ENCODE results near the gene NLRP11. TPM values are rescaled to one million over a fixed set of nuclear protein-coding genes. Genes with fewer than 3 reads are reported as not detected.
"Not testable (repeated sequence)": the region's sequence is repeated elsewhere in the genome, so short reads cannot be mapped to it uniquely, and the experiment has no call there.

The NLRP11 gene
- total and polyA plus RNA-seq, 4 donors, result 0.15 TPM; not detected in 3

GRCh38 chr19:55802281-55802680 lies 29.5 kb downstream of the NLRP11 start:
- H3K27me3 ChIP-seq (ENCODE audit: control insufficient read depth, insufficient read depth, low read length), result no peaks in the 10 kb centered on the region
- H3K36me3 ChIP-seq (ENCODE audit: control insufficient read depth, insufficient read depth, low read length), result no peaks in the 10 kb centered on the region
- no peak overlapping the region for H3K4me3 ChIP-seq (ENCODE audit: low read depth, low read length)
- no CpG with 5 or more reads among the region's 2 CpGs for WGBS (ENCODE audit: insufficient coverage)
- no peak overlapping the region for H3K27ac ChIP-seq (ENCODE audit: low read depth, low read length)
- DNase-seq (ENCODE audit: low read depth in 4 of 6, low spot score in 6 of 6), result no peak
- no peaks in the 10 kb centered on the region for H3K9me3 ChIP-seq (ENCODE audit: control insufficient read depth, insufficient read depth, low read length)
- no peaks in the 10 kb centered on the region for H3K4me1 ChIP-seq (ENCODE audit: control insufficient read depth, insufficient read depth, low read length)

- Histone ChIP-seq H3K27ac (ENCODE audit: low read depth, low read length) (no peak overlapping the region), H3K36me3 (ENCODE audit: control insufficient read depth, insufficient read depth, low read length) (no peaks in the 10 kb centered on the region), H3K4me3 (ENCODE audit: low read depth, low read length) (no peak overlapping the region), H3K27me3 (ENCODE audit: control insufficient read depth, insufficient read depth, low read length) (no peaks in the 10 kb centered on the region), H3K9me3 (ENCODE audit: control insufficient read depth, insufficient read depth, low read length) (no peaks in the 10 kb centered on the region), H3K4me1 (ENCODE audit: control insufficient read depth, insufficient read depth, low read length) (no peaks in the 10 kb centered on the region)
- no peak for DNase-seq (ENCODE audit: low read depth in 4 of 6, low spot score in 6 of 6)
- 78% methylated on average over 3 of the region's 7 CpGs for WGBS (ENCODE audit: insufficient coverage)
These were observed 30.4 kb downstream of the NLRP11 start for GRCh38 chr19:55801416-55801815.

- Histone ChIP-seq H3K4me1 (ENCODE audit: control insufficient read depth, insufficient read depth, low read length) (no peaks in the 10 kb centered on the region), H3K9me3 (ENCODE audit: control insufficient read depth, insufficient read depth, low read length) (no peaks in the 10 kb centered on the region), H3K36me3 (ENCODE audit: control insufficient read depth, insufficient read depth, low read length) (no peaks in the 10 kb centered on the region), H3K27ac (ENCODE audit: low read depth, low read length) (no peak overlapping the region), H3K27me3 (ENCODE audit: control insufficient read depth, insufficient read depth, low read length) (no peaks in the 10 kb centered on the region), H3K4me3 (ENCODE audit: low read depth, low read length) (no peak overlapping the region)
- DNase-seq (ENCODE audit: low read depth in 4 of 6, low spot score in 6 of 6), result no peak
- WGBS (ENCODE audit: insufficient coverage), result 90% methylated on average over 8 of the region's 11 CpGs
These were observed 36.8 kb downstream of the NLRP11 start for GRCh38 chr19:55795021-55795420.

- H3K36me3 ChIP-seq (ENCODE audit: control insufficient read depth, insufficient read depth, low read length), result no peaks in the 10 kb centered on the region
- no peak overlapping the region for H3K27ac ChIP-seq (ENCODE audit: low read depth, low read length)
- no peak overlapping the region for H3K4me3 ChIP-seq (ENCODE audit: low read depth, low read length)
- no peaks in the 10 kb centered on the region for H3K4me1 ChIP-seq (ENCODE audit: control insufficient read depth, insufficient read depth, low read length)
- WGBS (ENCODE audit: insufficient coverage), result 73% methylated on average over 2 of the region's 5 CpGs
- no peaks in the 10 kb centered on the region for H3K9me3 ChIP-seq (ENCODE audit: control insufficient read depth, insufficient read depth, low read length)
- H3K27me3 ChIP-seq (ENCODE audit: control insufficient read depth, insufficient read depth, low read length), result no peaks in the 10 kb centered on the region
- no peak for DNase-seq (ENCODE audit: low read depth in 4 of 6, low spot score in 6 of 6)
These were observed 50.7 kb downstream of the NLRP11 start for GRCh38 chr19:55781112-55781511.

GRCh38 chr19:55778331-55778730 lies 53.5 kb downstream of the NLRP11 start:
- no peak for DNase-seq (ENCODE audit: low read depth in 4 of 6, low spot score in 6 of 6)
- 85% methylated on average over 14 of the region's 16 CpGs for WGBS (ENCODE audit: insufficient coverage)
- Histone ChIP-seq H3K27me3 (ENCODE audit: control insufficient read depth, insufficient read depth, low read length) (no peaks in the 10 kb centered on the region), H3K4me1 (ENCODE audit: control insufficient read depth, insufficient read depth, low read length) (no peaks in the 10 kb centered on the region), H3K9me3 (ENCODE audit: control insufficient read depth, insufficient read depth, low read length) (no peaks in the 10 kb centered on the region), H3K36me3 (ENCODE audit: control insufficient read depth, insufficient read depth, low read length) (no peaks in the 10 kb centered on the region), H3K27ac (ENCODE audit: low read depth, low read length) (no peak overlapping the region), H3K4me3 (ENCODE audit: low read depth, low read length) (no peak overlapping the region)

GRCh38 chr19:55777528-55777927 lies 54.3 kb downstream of the NLRP11 start:
- no peak overlapping the region for H3K4me3 ChIP-seq (ENCODE audit: low read depth, low read length)
- H3K9me3 ChIP-seq (ENCODE audit: control insufficient read depth, insufficient read depth, low read length), result no peaks in the 10 kb centered on the region
- H3K27me3 ChIP-seq (ENCODE audit: control insufficient read depth, insufficient read depth, low read length), result no peaks in the 10 kb centered on the region
- no peak overlapping the region for H3K27ac ChIP-seq (ENCODE audit: low read depth, low read length)
- WGBS (ENCODE audit: insufficient coverage), result 28% methylated on average over 6 of the region's 7 CpGs
- H3K36me3 ChIP-seq (ENCODE audit: control insufficient read depth, insufficient read depth, low read length), result no peaks in the 10 kb centered on the region
- no peak for DNase-seq (ENCODE audit: low read depth in 4 of 6, low spot score in 6 of 6)
- no peaks in the 10 kb centered on the region for H3K4me1 ChIP-seq (ENCODE audit: control insufficient read depth, insufficient read depth, low read length)

GRCh38 chr19:55769632-55770031 lies 62.2 kb downstream of the NLRP11 start:
- no CpG with 5 or more reads among the region's 3 CpGs for WGBS (ENCODE audit: insufficient coverage)
- H3K4me3 ChIP-seq (ENCODE audit: low read depth, low read length); H3K4me1 ChIP-seq (ENCODE audit: control insufficient read depth, insufficient read depth, low read length); H3K27me3 ChIP-seq (ENCODE audit: control insufficient read depth, insufficient read depth, low read length); DNase-seq (ENCODE audit: low read depth in 4 of 6, low spot score in 6 of 6); H3K27ac ChIP-seq (ENCODE audit: low read depth, low read length); H3K9me3 ChIP-seq (ENCODE audit: control insufficient read depth, insufficient read depth, low read length); H3K36me3 ChIP-seq (ENCODE audit: control insufficient read depth, insufficient read depth, low read length): not testable (repeated sequence)

- not testable (repeated sequence) for H3K9me3 ChIP-seq (ENCODE audit: control insufficient read depth, insufficient read depth, low read length); H3K27me3 ChIP-seq (ENCODE audit: control insufficient read depth, insufficient read depth, low read length); H3K27ac ChIP-seq (ENCODE audit: low read depth, low read length); DNase-seq (ENCODE audit: low read depth in 4 of 6, low spot score in 6 of 6); H3K4me3 ChIP-seq (ENCODE audit: low read depth, low read length); H3K36me3 ChIP-seq (ENCODE audit: control insufficient read depth, insufficient read depth, low read length); H3K4me1 ChIP-seq (ENCODE audit: control insufficient read depth, insufficient read depth, low read length)
- 75% methylated on average over 3 of the region's 6 CpGs for WGBS (ENCODE audit: insufficient coverage)
These were observed 63.0 kb downstream of the NLRP11 start, which contains the start of gene RFPL4AL1 for GRCh38 chr19:55768818-55769217. Gene RFPL4AL1, plus strand, starts transcription at chr19:55769118. Its CDS starts 2,687 bp downstream, at chr19:55771805.

- Histone ChIP-seq H3K4me1 (ENCODE audit: control insufficient read depth, insufficient read depth, low read length) (no peaks in the 10 kb centered on the region), H3K27me3 (ENCODE audit: control insufficient read depth, insufficient read depth, low read length) (no peaks in the 10 kb centered on the region), H3K27ac (ENCODE audit: low read depth, low read length) (no peak overlapping the region), H3K9me3 (ENCODE audit: control insufficient read depth, insufficient read depth, low read length) (no peaks in the 10 kb centered on the region), H3K4me3 (ENCODE audit: low read depth, low read length) (no peak overlapping the region), H3K36me3 (ENCODE audit: control insufficient read depth, insufficient read depth, low read length) (no peaks in the 10 kb centered on the region)
- 77% methylated on average over 7 of the region's 7 CpGs for WGBS (ENCODE audit: insufficient coverage)
- no peak for DNase-seq (ENCODE audit: low read depth in 4 of 6, low spot score in 6 of 6)
These were observed 65.3 kb downstream of the NLRP11 start for GRCh38 chr19:55766466-55766865.

- not testable (repeated sequence) for H3K4me1 ChIP-seq (ENCODE audit: control insufficient read depth, insufficient read depth, low read length); H3K9me3 ChIP-seq (ENCODE audit: control insufficient read depth, insufficient read depth, low read length); H3K36me3 ChIP-seq (ENCODE audit: control insufficient read depth, insufficient read depth, low read length); H3K27ac ChIP-seq (ENCODE audit: low read depth, low read length); H3K27me3 ChIP-seq (ENCODE audit: control insufficient read depth, insufficient read depth, low read length); H3K4me3 ChIP-seq (ENCODE audit: low read depth, low read length); DNase-seq (ENCODE audit: low read depth in 4 of 6, low spot score in 6 of 6)
- 83% methylated on average over 1 of the region's 3 CpGs for WGBS (ENCODE audit: insufficient coverage)
These were observed 73.0 kb downstream of the NLRP11 start, which contains the start of gene RFPL4A for GRCh38 chr19:55758797-55759196. Gene RFPL4A, plus strand, starts transcription at chr19:55759097. Its CDS starts 2,704 bp downstream, at chr19:55761801.
